GM12878 (cell line): ENCODE data around the gene SELENOH. TPM values are rescaled to one million over a fixed set of nuclear protein-coding genes. Genes with fewer than 3 reads are reported as not detected.

Experiments used
- CBX5 ChIP-seq: sonication (generic); IDR thresholded peaks from 2 replicates; pipeline ENCODE4 v1.6.1; 2016; ENCODE audit warnings: low read depth, moderate library complexity, mild to moderate bottlenecking, inconsistent platforms
- CHD1 ChIP-seq: IDR thresholded peaks from 2 replicates; pipeline ENCODE4 v1.6.1; 2012; ENCODE audit warnings: low read depth, low read length, improper control_type of control experiment
- DPF2 ChIP-seq: fragments of 450-650 bp; IDR thresholded peaks from 2 replicates; pipeline ENCODE4 v1.6.1; 2017; ENCODE audit warnings: mild to moderate bottlenecking
- ELK1 ChIP-seq: IDR thresholded peaks from 2 replicates; pipeline ENCODE4 v1.6.1; 2012; ENCODE audit warnings: low read depth, low read length, improper control_type of control experiment
- HSF1 ChIP-seq: fragments of 150-350 bp; IDR thresholded peaks from 2 replicates; pipeline ENCODE4 v1.6.1; 2014; ENCODE audit warnings: mild to moderate bottlenecking, low read depth, low read length
- IRF3 ChIP-seq: fragments of 450-650 bp; IDR thresholded peaks from 2 replicates; pipeline ENCODE4 v1.6.1; 2014; ENCODE audit warnings: mild to moderate bottlenecking
- LARP7 ChIP-seq: fragments of 450-650 bp; IDR thresholded peaks from 2 replicates; pipeline ENCODE4 v1.6.1; 2017; ENCODE audit warnings: mild to moderate bottlenecking
- MAX ChIP-seq: IDR thresholded peaks from 2 replicates; pipeline ENCODE4 v1.6.1; 2012; ENCODE audit warnings: low read depth, low read length, improper control_type of control experiment
- MEF2B ChIP-seq: fragments of 450-650 bp; IDR thresholded peaks from 2 replicates; pipeline ENCODE4 v1.6.1; 2018; ENCODE audit warnings: mild to moderate bottlenecking, moderate library complexity; ENCODE audit not compliant: partially characterized antibody, poor library complexity, severe bottlenecking
- MTA2 ChIP-seq: fragments of 450-650 bp; IDR thresholded peaks from 2 replicates; pipeline ENCODE4 v1.6.1; 2016; ENCODE audit warnings: low read depth, mild to moderate bottlenecking, moderate library complexity
- PML ChIP-seq: IDR thresholded peaks from 2 replicates; pipeline ENCODE4 v1.6.1; 2012; ENCODE audit warnings: low read length, inconsistent platforms
- POLR2AphosphoS5 ChIP-seq: IDR thresholded peaks from 2 replicates; pipeline ENCODE4 v1.6.1; 2011; ENCODE audit warnings: mild to moderate bottlenecking, low read length, inconsistent platforms
- RELA ChIP-seq: fragments of 450-650 bp; IDR thresholded peaks from 2 replicates; pipeline ENCODE4 v1.8.0; 2014; ENCODE audit warnings: borderline replicate concordance; ENCODE audit not compliant: partially characterized antibody
- SMAD5 ChIP-seq: IDR thresholded peaks from 2 replicates; pipeline ENCODE4 v1.6.1; 2016; ENCODE audit warnings: antibody characterized with exemption, low read depth
- SPI1 ChIP-seq: IDR thresholded peaks from 2 replicates; pipeline ENCODE4 v1.6.1; 2011; ENCODE audit warnings: low read depth, mild to moderate bottlenecking, low read length, moderate library complexity, borderline replicate concordance; ENCODE audit not compliant: insufficient read depth
- SREBF2 ChIP-seq: IDR thresholded peaks from 2 replicates; pipeline ENCODE4 v1.6.1; 2012; ENCODE audit warnings: mild to moderate bottlenecking, low read length
- SUZ12 ChIP-seq: fragments of 200-600 bp; sonication (generic); IDR thresholded peaks from one replicate; pipeline ENCODE4 v1.6.1; 2018; ENCODE audit warnings: antibody characterized with exemption, mild to moderate bottlenecking; ENCODE audit not compliant: unreplicated experiment
- TCF12 ChIP-seq: IDR thresholded peaks from 2 replicates; pipeline ENCODE4 v1.6.1; 2011; ENCODE audit warnings: low read depth, mild to moderate bottlenecking, low read length
- TCF7 ChIP-seq: IDR thresholded peaks from 2 replicates; pipeline ENCODE4 v1.6.1; 2014; ENCODE audit warnings: antibody characterized with exemption, borderline replicate concordance
- ZBTB11 ChIP-seq: fragments of 450-650 bp; formaldehyde crosslinking; IDR thresholded peaks from 2 replicates; pipeline ENCODE4 v1.5.0; 2022; ENCODE audit warnings: mild to moderate bottlenecking, missing genetic modification characterization
- ZNF274 ChIP-seq: IDR thresholded peaks from one replicate; pipeline ENCODE4 v1.8.0; 2011; ENCODE audit not compliant: insufficient read length, insufficient read depth
- polyA plus RNA-seq, 11 experiments: library from polyadenylated mRNA; depleted of rRNA in 4 of 11; unstranded in 6 of 11; stranded (reverse) in 5 of 11; fragments of >200 nt; fragmentation: Nextera tagmentation in 4 of 11; fragmentation: Illumina TruSeq in 1 of 11; extraction: Ambion mirVana in 4 of 11; extraction: Trizol in 1 of 11; gene quantifications; 1 replicate in 1 of 11; 2 replicates in 10 of 11; pipeline versions ENCODE4 v1.2.1 to v1.2.3, GENCODE V29; 2011 to 2016; ENCODE audit warnings: inconsistent platforms in 2 of 11, missing spikeins in 2 of 11, low read depth in 1 of 11
- total RNA-seq, 4 experiments: library from RNA; depleted of rRNA in 3 of 4; stranded (reverse); fragments of >200 nt in 3 of 4; fragmentation: Illumina TruSeq in 1 of 4; extraction: Trizol in 1 of 4; gene quantifications; 2 replicates each; pipeline versions ENCODE4 v1.2.1 to v1.2.3, GENCODE V29; 2013 to 2021

SELENOH gene
- total and polyA plus RNA-seq, 10 of the 15 experiments (the other 5 are each of a cell fraction or from before 2014, with no cell fraction given), result 20.3 to 458 (median 200) TPM

- no peak for TF ChIP-seq IRF3
- TF ChIP-seq RELA, result no peak
- no peak for TF ChIP-seq SUZ12
- TF ChIP-seq ZBTB11 (CRISPR knock-in tag), result no peak
- peak; percentile 76 for TF ChIP-seq MEF2B
- no peak for TF ChIP-seq SREBF2
- no peak for TF ChIP-seq TCF7
- TF ChIP-seq CBX5, result no peak
- no peak for TF ChIP-seq MAX
- no peak for TF ChIP-seq POLR2AphosphoS5
- TF ChIP-seq SMAD5, result no peak
- TF ChIP-seq MTA2, result peak; percentile 50; the same call in 1 of the 2 replicates
- TF ChIP-seq TCF12, result peak; percentile 64; the same call in 1 of the 2 replicates
- TF ChIP-seq SPI1, result peak; percentile 71; the same call in 1 of the 2 replicates
- TF ChIP-seq CHD1, result peak; percentile 71; the same call in 1 of the 2 replicates
- TF ChIP-seq ELK1, result no peak
- TF ChIP-seq HSF1, result no peak
- no peak for TF ChIP-seq PML
- TF ChIP-seq LARP7, result no peak
- 0 out of 2 replicates have a peak, but pooled peaks have one; percentile 16 for TF ChIP-seq DPF2
- TF ChIP-seq ZNF274, result no peak
Observed at GRCh38 chr11:57787920-57788702, 46.8 kb downstream of the SELENOH start (continued).
